ENCODE measurements around the gene NLK.
"Not testable (repeated sequence)": the region's sequence is repeated elsewhere in the genome, so short reads cannot be mapped to it uniquely, and the experiment has no call there.

The NLK gene

GRCh38 chr17:28235066-28235700 is 192.7 kb downstream of the NLK start:
- not testable (repeated sequence) for H3K4me2 ChIP-seq (ENCODE audit: low read depth, low read length, poor library complexity, severe bottlenecking); H3K27me3 ChIP-seq (ENCODE audit: insufficient read depth, low read length, poor library complexity, severe bottlenecking); H3K4me3 ChIP-seq (ENCODE audit: low read length, poor library complexity, severe bottlenecking); H3K9ac ChIP-seq (ENCODE audit: low read depth, low read length, poor library complexity, severe bottlenecking); H3K9me2 ChIP-seq (replicated peaks; ENCODE audit: low read depth, low read length); H3K79me2 ChIP-seq (ENCODE audit: insufficient read depth, low read length); H4K20me1 ChIP-seq (ENCODE audit: insufficient read depth, low read length, poor library complexity, severe bottlenecking); H3K9me3 ChIP-seq (ENCODE audit: insufficient read depth, low read depth, low read length); H3K36me3 ChIP-seq (ENCODE audit: insufficient read depth, low read length); H2AFZ ChIP-seq (ENCODE audit: low read length); H3K4me1 ChIP-seq (ENCODE audit: insufficient read depth, low read length, poor library complexity, severe bottlenecking); H3F3A ChIP-seq (ENCODE audit: low read depth)

GRCh38 chr17:28236033-28236653 is 193.7 kb downstream of the NLK start:
- not testable (repeated sequence) for H3F3A ChIP-seq (ENCODE audit: low read depth); H2AFZ ChIP-seq (ENCODE audit: low read length); H3K9me2 ChIP-seq (replicated peaks; ENCODE audit: low read depth, low read length); H3K9ac ChIP-seq (ENCODE audit: low read depth, low read length, poor library complexity, severe bottlenecking); H3K36me3 ChIP-seq (ENCODE audit: insufficient read depth, low read length); H3K9me3 ChIP-seq (ENCODE audit: insufficient read depth, low read depth, low read length); H3K4me3 ChIP-seq (ENCODE audit: low read length, poor library complexity, severe bottlenecking); H4K20me1 ChIP-seq (ENCODE audit: insufficient read depth, low read length, poor library complexity, severe bottlenecking); H3K27me3 ChIP-seq (ENCODE audit: insufficient read depth, low read length, poor library complexity, severe bottlenecking); H3K4me2 ChIP-seq (ENCODE audit: low read depth, low read length, poor library complexity, severe bottlenecking); H3K79me2 ChIP-seq (ENCODE audit: insufficient read depth, low read length); H3K4me1 ChIP-seq (ENCODE audit: insufficient read depth, low read length, poor library complexity, severe bottlenecking)

- not testable (repeated sequence) for H3K36me3 ChIP-seq (ENCODE audit: insufficient read depth, low read length); H3K9me2 ChIP-seq (replicated peaks; ENCODE audit: low read depth, low read length); H3K4me1 ChIP-seq (ENCODE audit: insufficient read depth, low read length, poor library complexity, severe bottlenecking); H3K9ac ChIP-seq (ENCODE audit: low read depth, low read length, poor library complexity, severe bottlenecking); H3K79me2 ChIP-seq (ENCODE audit: insufficient read depth, low read length); H3K27me3 ChIP-seq (ENCODE audit: insufficient read depth, low read length, poor library complexity, severe bottlenecking); H3K4me2 ChIP-seq (ENCODE audit: low read depth, low read length, poor library complexity, severe bottlenecking); H4K20me1 ChIP-seq (ENCODE audit: insufficient read depth, low read length, poor library complexity, severe bottlenecking); H3K9me3 ChIP-seq (ENCODE audit: insufficient read depth, low read depth, low read length); H2AFZ ChIP-seq (ENCODE audit: low read length); H3F3A ChIP-seq (ENCODE audit: low read depth); H3K4me3 ChIP-seq (ENCODE audit: low read length, poor library complexity, severe bottlenecking)
- peak; percentile 25; the same call in 1 of the 2 replicates for TF ChIP-seq CTCF (conservative IDR thresholded peaks at IDR 0.05; ENCODE audit: low read length)
Observed at GRCh38 chr17:28238547-28239270, 196.2 kb downstream of the NLK start.

GRCh38 chr17:28239271-28239624 is 196.8 kb downstream of the NLK start:
- Histone ChIP-seq H3K36me3 (ENCODE audit: insufficient read depth, low read length) (no peaks in the 10 kb centered on the region), H3K27me3 (ENCODE audit: insufficient read depth, low read length, poor library complexity, severe bottlenecking) (no peaks in the 10 kb centered on the region), H3K9me3 (ENCODE audit: insufficient read depth, low read depth, low read length) (no peaks in the 10 kb centered on the region), H3K79me2 (ENCODE audit: insufficient read depth, low read length) (no peaks in the 10 kb centered on the region), H3K9me2 (replicated peaks; ENCODE audit: low read depth, low read length) (no peaks in the 10 kb centered on the region), H3K4me2 (ENCODE audit: low read depth, low read length, poor library complexity, severe bottlenecking) (no peak overlapping the region), H3F3A (ENCODE audit: low read depth) (no peaks in the 10 kb centered on the region), H4K20me1 (ENCODE audit: insufficient read depth, low read length, poor library complexity, severe bottlenecking) (no peaks in the 10 kb centered on the region), H3K4me3 (ENCODE audit: low read length, poor library complexity, severe bottlenecking) (no peak overlapping the region), H3K9ac (ENCODE audit: low read depth, low read length, poor library complexity, severe bottlenecking) (no peak overlapping the region), H3K4me1 (ENCODE audit: insufficient read depth, low read length, poor library complexity, severe bottlenecking) (no peaks in the 10 kb centered on the region), H2AFZ (ENCODE audit: low read length) (no peak overlapping the region)
- TF ChIP-seq EZH2phosphoT487 (IDR thresholded peaks at IDR 0.05; ENCODE audit: borderline replicate concordance) (no peak), CTCF (conservative IDR thresholded peaks at IDR 0.05; ENCODE audit: low read length) (no peak)

All from Loucy (cell line).